Measurements from ENCODE around the gene RNF111.

GRCh38 chr15:59051873-59052861 is 64.7 kb downstream of the RNF111 start:
- TF ChIP-seq EZH2 (IDR thresholded peaks at IDR 0.05; ENCODE audit: low read depth, unreplicated experiment) (no peak), CTCF (conservative IDR thresholded peaks at IDR 0.05; ENCODE audit: low read depth in 2 of 2) (no peak), ZNF331 (CRISPR knock-in tag; IDR thresholded peaks at IDR 0.05; ENCODE audit: low read depth) (no peak)

Data from GM23338 (cell line).